ENCODE measurements around the gene UFC1. TPM values are rescaled to one million over a fixed set of nuclear protein-coding genes. Genes with fewer than 3 reads are reported as not detected.

UFC1 gene
- polyA plus RNA-seq, 4 donors: 137 to 193 (median 167) TPM

DNA sequence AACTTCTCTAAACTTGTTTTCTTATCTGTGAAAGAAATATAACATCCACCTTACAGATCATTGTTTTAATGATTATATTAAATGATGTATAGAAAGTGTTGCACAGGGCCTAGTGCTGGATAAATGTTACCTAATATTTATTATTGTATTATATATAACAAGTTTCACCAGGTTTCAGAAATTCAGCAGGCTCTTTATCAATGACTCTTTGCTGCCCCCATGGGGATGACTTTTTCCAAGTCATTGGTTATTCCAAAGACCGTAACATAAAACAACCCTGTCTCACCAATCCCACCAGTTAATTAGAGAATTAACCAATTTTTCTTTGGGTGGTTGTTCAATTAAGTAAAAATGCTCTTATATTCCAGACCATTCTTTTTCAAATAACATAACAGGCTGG, 14.0 kb upstream of the UFC1 start:
- Histone ChIP-seq H3K4me3 (ENCODE audit: low read depth in 1 of 3, low read length in 3 of 3) (no peak overlapping the region), H3K27me3 (ENCODE audit: control insufficient read depth in 3 of 3, insufficient read depth in 3 of 3, low read length in 3 of 3) (no peaks in the 10 kb centered on the region), H3K27ac (ENCODE audit: low read depth in 1 of 3, low read length in 2 of 3) (no peak overlapping the region), H3K9me3 (ENCODE audit: control insufficient read depth in 2 of 2, insufficient read depth in 1 of 2, low read depth in 1 of 2, low read length in 1 of 2) (no peaks in the 10 kb centered on the region), H3K4me1 (ENCODE audit: control insufficient read depth in 3 of 3, insufficient read depth in 2 of 3, low read depth in 1 of 3, low read length in 2 of 3) (no peaks in the 10 kb centered on the region), H3K36me3 (ENCODE audit: control insufficient read depth in 3 of 3, insufficient read depth in 2 of 3, low read depth in 1 of 3, low read length in 3 of 3) (peaks cover 0 to 2% (median 0%) of the 10 kb centered on the region in 3 donors)
- WGBS, 3 donors: 24 to 45% (median 43%) methylated on average over 1 of the region's 1 CpG
- FAIRE-seq (no peak), DNase-seq (peak; percentile 56 to 67)

DNA sequence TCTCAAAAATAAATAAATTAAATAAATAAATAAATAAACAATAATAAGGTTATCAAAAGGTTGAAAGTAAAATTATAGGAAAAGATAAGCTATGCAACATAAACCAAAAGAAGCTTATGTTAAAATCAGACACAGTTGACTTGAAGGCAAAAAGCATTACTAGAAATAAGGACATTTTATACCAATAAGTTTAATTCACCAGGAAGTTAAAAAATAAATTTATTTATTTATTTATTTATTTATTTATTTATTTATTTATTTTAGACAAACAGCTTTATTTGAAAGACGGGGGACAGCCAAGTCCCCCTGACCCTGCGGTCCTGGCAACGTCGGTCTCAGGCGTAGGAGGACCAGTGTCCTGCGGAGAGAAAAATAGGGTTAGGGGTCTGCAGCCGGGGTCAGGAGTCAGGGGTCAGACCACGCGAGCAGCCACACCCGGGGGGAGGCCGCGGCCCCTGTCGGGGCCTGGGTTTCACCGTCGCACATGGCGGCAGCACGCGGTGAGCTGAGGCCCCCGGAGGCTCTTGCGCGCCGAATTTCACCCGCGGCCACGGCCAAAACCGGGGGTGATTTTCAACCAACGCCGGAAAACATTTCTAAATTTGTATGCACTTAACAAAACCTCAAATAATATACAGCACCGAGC, 12.9 kb upstream of the UFC1 start:
- WGBS, 3 donors: 95 to 96% (median 96%) methylated on average over 29 of the region's 29 CpGs
- Histone ChIP-seq H3K27me3 (ENCODE audit: control insufficient read depth in 3 of 3, insufficient read depth in 3 of 3, low read length in 3 of 3) (no peaks in the 10 kb centered on the region), H3K36me3 (ENCODE audit: control insufficient read depth in 3 of 3, insufficient read depth in 2 of 3, low read depth in 1 of 3, low read length in 3 of 3) (no peaks in the 10 kb centered on the region), H3K4me1 (ENCODE audit: control insufficient read depth in 3 of 3, insufficient read depth in 2 of 3, low read depth in 1 of 3, low read length in 2 of 3) (no peaks in the 10 kb centered on the region), H3K27ac (ENCODE audit: low read depth in 1 of 3, low read length in 2 of 3) (no peak overlapping the region), H3K9me3 (ENCODE audit: control insufficient read depth in 2 of 2, insufficient read depth in 1 of 2, low read depth in 1 of 2, low read length in 1 of 2) (no peaks in the 10 kb centered on the region), H3K4me3 (ENCODE audit: low read depth in 1 of 3, low read length in 3 of 3) (no peak overlapping the region)
- DNase-seq: no peak
- FAIRE-seq: no peak

DNA sequence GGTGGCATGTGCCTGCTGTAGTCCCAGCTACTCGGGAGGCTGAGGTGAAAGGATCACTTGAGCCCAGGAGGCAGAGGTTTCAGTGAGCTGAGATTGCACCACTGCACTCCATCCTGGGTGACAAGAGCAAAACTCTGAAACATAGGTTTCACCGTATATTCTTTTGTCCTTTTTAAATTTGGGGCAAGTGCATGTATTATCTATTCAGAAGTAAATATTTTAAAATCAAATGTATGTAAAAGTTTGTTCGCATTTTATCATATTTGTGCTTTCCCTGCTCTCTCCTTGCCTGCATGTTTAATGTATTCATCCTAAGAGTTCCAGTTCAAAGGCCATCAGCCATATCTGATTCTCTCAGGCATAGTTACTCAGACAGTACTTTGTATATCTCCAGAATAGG, 7.9 kb upstream of the UFC1 start:
- H3K9me3 ChIP-seq (ENCODE audit: control insufficient read depth in 2 of 2, insufficient read depth in 1 of 2, low read depth in 1 of 2, low read length in 1 of 2): no peaks in the 10 kb centered on the region
- H3K4me3 ChIP-seq (ENCODE audit: low read depth in 1 of 3, low read length in 3 of 3): no peak overlapping the region
- H3K4me1 ChIP-seq (ENCODE audit: control insufficient read depth in 3 of 3, insufficient read depth in 2 of 3, low read depth in 1 of 3, low read length in 2 of 3): no peaks in the 10 kb centered on the region
- FAIRE-seq (no peak), DNase-seq (no peak)
- WGBS, 3 donors: 58 to 74% (median 73%) methylated on average over 3 of the region's 3 CpGs
- H3K36me3 ChIP-seq (ENCODE audit: control insufficient read depth in 3 of 3, insufficient read depth in 2 of 3, low read depth in 1 of 3, low read length in 3 of 3): no peaks in the 10 kb centered on the region
- no peak overlapping the region for H3K27ac ChIP-seq (ENCODE audit: low read depth in 1 of 3, low read length in 2 of 3)
- H3K27me3 ChIP-seq (ENCODE audit: control insufficient read depth in 3 of 3, insufficient read depth in 3 of 3, low read length in 3 of 3): no peaks in the 10 kb centered on the region

DNA sequence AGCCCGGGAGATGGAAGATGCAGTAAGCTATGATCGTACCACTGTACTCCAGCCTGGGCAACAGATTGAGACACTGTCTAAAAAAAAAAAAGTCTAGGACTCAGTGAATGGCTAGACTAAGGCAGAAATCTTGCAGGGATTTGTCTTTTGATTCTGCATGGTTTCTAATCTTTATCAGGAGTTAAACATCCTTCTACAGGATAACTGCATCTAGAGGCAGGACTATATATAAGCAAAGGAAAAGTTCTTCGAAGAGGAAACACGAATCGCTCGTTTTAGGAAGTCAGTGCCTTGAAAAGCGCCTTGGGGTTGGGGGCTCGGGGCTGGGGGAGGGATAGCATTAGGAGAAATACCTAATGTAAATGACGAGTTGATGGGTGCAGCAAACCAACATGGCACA, 602 bp upstream of the UFC1 start:
- DNase-seq (no peak), FAIRE-seq (no peak)
- peak overlapping the region; percentile 33 to 64 (median 57) for H3K4me3 ChIP-seq (ENCODE audit: low read depth in 1 of 3, low read length in 3 of 3)
- H3K27me3 ChIP-seq (ENCODE audit: control insufficient read depth in 3 of 3, insufficient read depth in 3 of 3, low read length in 3 of 3): no peaks in the 10 kb centered on the region
- peak overlapping the region in 2 of 3 donors; percentile 84 to 95 for H3K27ac ChIP-seq (ENCODE audit: low read depth in 1 of 3, low read length in 2 of 3)
- H3K4me1 ChIP-seq (ENCODE audit: control insufficient read depth in 3 of 3, insufficient read depth in 2 of 3, low read depth in 1 of 3, low read length in 2 of 3): peaks cover 0 to 4% (median 2%) of the 10 kb centered on the region in 3 donors
- H3K36me3 ChIP-seq (ENCODE audit: control insufficient read depth in 3 of 3, insufficient read depth in 2 of 3, low read depth in 1 of 3, low read length in 3 of 3): peaks cover 0 to 9% (median 0%) of the 10 kb centered on the region in 3 donors
- H3K9me3 ChIP-seq (ENCODE audit: control insufficient read depth in 2 of 2, insufficient read depth in 1 of 2, low read depth in 1 of 2, low read length in 1 of 2): no peaks in the 10 kb centered on the region
- 21 to 24% (median 21%) methylated on average over 9 of the region's 9 CpGs for WGBS, 3 donors

DNA sequence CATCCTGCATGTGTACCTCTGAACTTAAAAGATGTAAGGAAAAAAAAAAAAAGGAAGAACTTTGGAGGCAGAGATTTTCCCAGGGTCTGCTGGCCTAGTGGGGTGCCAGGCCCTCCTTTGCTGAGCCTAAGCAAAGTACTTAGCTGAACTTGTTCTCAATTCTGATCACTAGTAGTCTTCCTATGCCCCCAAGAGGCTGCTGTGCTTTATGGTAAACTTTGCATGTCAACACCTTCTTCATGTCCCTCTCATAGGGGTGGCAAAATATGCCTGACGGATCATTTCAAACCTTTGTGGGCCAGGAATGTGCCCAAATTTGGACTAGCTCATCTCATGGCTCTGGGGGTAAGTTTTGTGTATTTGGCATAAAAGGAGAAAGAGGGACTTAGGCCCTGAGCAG, 4.1 kb downstream of the UFC1 start:
- FAIRE-seq (no peak), DNase-seq (no peak)
- no peaks in the 10 kb centered on the region for H3K9me3 ChIP-seq (ENCODE audit: control insufficient read depth in 2 of 2, insufficient read depth in 1 of 2, low read depth in 1 of 2, low read length in 1 of 2)
- no peak overlapping the region for H3K4me3 ChIP-seq (ENCODE audit: low read depth in 1 of 3, low read length in 3 of 3)
- no peaks in the 10 kb centered on the region for H3K27me3 ChIP-seq (ENCODE audit: control insufficient read depth in 3 of 3, insufficient read depth in 3 of 3, low read length in 3 of 3)
- WGBS, 3 donors: 94 to 100% (median 96%) methylated on average over 1 of the region's 1 CpG
- H3K4me1 ChIP-seq (ENCODE audit: control insufficient read depth in 3 of 3, insufficient read depth in 2 of 3, low read depth in 1 of 3, low read length in 2 of 3): peaks cover 0 to 31% (median 2%) of the 10 kb centered on the region in 3 donors
- peaks cover 0 to 43% (median 0%) of the 10 kb centered on the region in 3 donors for H3K36me3 ChIP-seq (ENCODE audit: control insufficient read depth in 3 of 3, insufficient read depth in 2 of 3, low read depth in 1 of 3, low read length in 3 of 3)
- H3K27ac ChIP-seq (ENCODE audit: low read depth in 1 of 3, low read length in 2 of 3): no peak overlapping the region

DNA sequence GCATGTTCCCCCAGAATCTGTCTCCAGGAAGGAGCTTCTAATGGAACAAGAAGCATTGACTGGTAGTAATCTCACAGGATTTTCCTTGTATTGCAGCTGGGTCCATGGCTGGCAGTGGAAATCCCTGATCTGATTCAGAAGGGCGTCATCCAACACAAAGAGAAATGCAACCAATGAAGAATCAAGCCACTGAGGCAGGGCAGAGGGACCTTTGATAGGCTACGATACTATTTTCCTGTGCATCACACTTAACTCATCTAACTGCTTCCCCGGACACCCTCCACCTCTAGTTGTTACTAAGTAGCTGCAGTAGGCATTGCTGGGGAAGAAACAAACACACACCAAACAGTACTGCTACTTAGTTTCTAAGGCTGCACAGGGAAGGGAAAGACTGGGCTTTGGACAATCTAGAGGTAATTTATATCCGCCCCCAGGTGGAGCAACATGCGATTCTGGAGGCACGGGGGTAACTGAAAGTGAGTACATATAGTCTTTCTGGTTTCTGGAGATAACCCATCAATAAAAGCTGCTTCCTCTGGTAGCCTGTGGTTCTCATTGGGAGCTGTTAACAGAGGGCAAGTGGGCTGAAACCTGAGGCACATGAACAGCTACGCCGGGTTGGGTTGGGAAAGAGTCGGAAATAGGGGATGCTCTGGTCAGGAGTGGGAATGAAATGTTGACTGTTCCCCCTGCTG, 4.7 kb downstream of the UFC1 start:
- 54 to 65% (median 59%) methylated on average over 9 of the region's 9 CpGs for WGBS, 3 donors

DNA sequence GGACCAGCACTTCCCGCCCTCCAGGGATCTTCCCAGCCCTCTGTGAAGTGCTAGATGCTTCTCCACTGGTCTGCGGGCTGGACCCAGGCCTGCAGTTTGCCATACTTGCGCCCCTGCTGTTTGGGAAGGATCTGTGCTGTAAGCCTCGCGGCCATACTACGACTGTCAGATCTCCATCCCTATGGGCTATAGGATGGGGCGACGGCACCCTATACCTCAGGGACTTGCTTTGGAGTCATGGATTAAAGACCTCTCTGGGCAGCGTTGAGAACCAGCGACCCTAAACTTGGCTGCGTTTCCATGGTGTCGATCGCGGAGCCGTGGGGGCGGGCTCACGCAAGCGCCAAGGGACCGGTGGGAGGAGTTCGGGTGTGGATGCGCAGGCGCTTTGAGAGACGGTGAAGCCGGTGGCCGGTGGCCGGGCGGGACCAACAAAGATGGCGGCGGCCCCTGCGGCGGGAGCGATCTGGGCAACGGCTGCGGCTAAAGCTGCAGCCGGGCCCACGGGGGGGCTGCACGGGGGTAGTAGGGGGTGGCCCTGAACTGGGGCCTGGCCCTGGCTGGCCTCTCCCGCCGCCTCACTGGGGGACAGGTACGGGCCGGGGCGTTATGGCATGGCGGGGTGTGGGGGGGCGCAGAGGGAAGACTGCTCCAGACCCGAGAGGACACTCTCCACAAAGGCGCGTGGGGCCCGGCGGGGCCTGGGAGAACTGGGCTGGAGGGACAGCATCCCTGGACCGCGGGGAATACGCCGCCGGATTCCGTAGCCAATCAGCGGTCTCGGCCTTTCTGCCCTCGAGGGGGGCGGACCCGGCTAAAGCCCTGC, 5.5 kb downstream of the UFC1 start, which contains the start of gene USP21:
Gene USP21, plus strand, starts transcription at position 414 of the 826 bp plus-strand sequence. CDS start 1,141 bp downstream, outside the sequence.
- Histone ChIP-seq H3K27ac (ENCODE audit: low read depth in 1 of 3, low read length in 2 of 3) (peak within 1 kb of the TSS; percentile 38 to 92 (median 77)), H3K4me3 (ENCODE audit: low read depth in 1 of 3, low read length in 3 of 3) (peak within 1 kb of the TSS; percentile 79 to 92 (median 92)), H3K9me3 (ENCODE audit: control insufficient read depth in 2 of 2, insufficient read depth in 1 of 2, low read depth in 1 of 2, low read length in 1 of 2) (no peaks in the 10 kb centered on the region), H3K4me1 (ENCODE audit: control insufficient read depth in 3 of 3, insufficient read depth in 2 of 3, low read depth in 1 of 3, low read length in 2 of 3) (peaks cover 0 to 31% (median 2%) of the 10 kb centered on the region in 3 donors), H3K27me3 (ENCODE audit: control insufficient read depth in 3 of 3, insufficient read depth in 3 of 3, low read length in 3 of 3) (no peaks in the 10 kb centered on the region), H3K36me3 (ENCODE audit: control insufficient read depth in 3 of 3, insufficient read depth in 2 of 3, low read depth in 1 of 3, low read length in 3 of 3) (peaks cover 0 to 48% (median 0%) of the 10 kb centered on the region in 3 donors)
- DNase-seq (peak; percentile 92 to 96), FAIRE-seq (no peak)
- WGBS, 3 donors: 1 to 3% (median 2%) methylated on average over 55 to 60 of the region's 60 CpGs

More for the DNA sequence above, 4.7 kb downstream of the UFC1 start:
- peak overlapping the region in 2 of 3 donors; percentile 79 to 92 for H3K4me3 ChIP-seq (ENCODE audit: low read depth in 1 of 3, low read length in 3 of 3)
- H3K9me3 ChIP-seq (ENCODE audit: control insufficient read depth in 2 of 2, insufficient read depth in 1 of 2, low read depth in 1 of 2, low read length in 1 of 2): no peaks in the 10 kb centered on the region
- no peak for FAIRE-seq
- H3K36me3 ChIP-seq (ENCODE audit: control insufficient read depth in 3 of 3, insufficient read depth in 2 of 3, low read depth in 1 of 3, low read length in 3 of 3): peaks cover 0 to 43% (median 0%) of the 10 kb centered on the region in 3 donors
- no peaks in the 10 kb centered on the region for H3K27me3 ChIP-seq (ENCODE audit: control insufficient read depth in 3 of 3, insufficient read depth in 3 of 3, low read length in 3 of 3)
- peaks cover 0 to 31% (median 2%) of the 10 kb centered on the region in 3 donors for H3K4me1 ChIP-seq (ENCODE audit: control insufficient read depth in 3 of 3, insufficient read depth in 2 of 3, low read depth in 1 of 3, low read length in 2 of 3)
- H3K27ac ChIP-seq (ENCODE audit: low read depth in 1 of 3, low read length in 2 of 3): peak overlapping the region in 2 of 3 donors; percentile 77 to 92
- DNase-seq: peak in 1 of 2 donors; percentile 17

DNA sequence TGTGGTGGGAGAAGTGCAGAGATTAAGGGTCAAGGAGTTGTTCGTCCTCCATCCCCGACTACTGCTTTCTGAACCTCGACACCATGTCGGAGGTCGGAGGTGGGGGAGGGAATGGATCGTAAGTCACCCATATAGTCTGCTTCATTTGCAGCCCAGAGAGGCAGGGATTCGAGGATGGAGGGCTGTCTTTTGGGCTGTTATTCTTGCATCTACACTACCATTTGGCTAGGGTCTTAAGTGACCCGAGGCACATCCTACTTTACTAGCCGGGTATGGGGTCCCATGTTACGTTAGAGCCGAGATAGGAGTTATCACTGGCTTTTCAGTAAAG, 6.1 kb downstream of the UFC1 start:
- Histone ChIP-seq H3K4me1 (ENCODE audit: control insufficient read depth in 3 of 3, insufficient read depth in 2 of 3, low read depth in 1 of 3, low read length in 2 of 3) (peaks cover 0 to 29% (median 2%) of the 10 kb centered on the region in 3 donors), H3K27ac (ENCODE audit: low read depth in 1 of 3, low read length in 2 of 3) (peak overlapping the region in 1 of 3 donors; percentile 38), H3K36me3 (ENCODE audit: control insufficient read depth in 3 of 3, insufficient read depth in 2 of 3, low read depth in 1 of 3, low read length in 3 of 3) (peaks cover 0 to 52% (median 0%) of the 10 kb centered on the region in 3 donors), H3K27me3 (ENCODE audit: control insufficient read depth in 3 of 3, insufficient read depth in 3 of 3, low read length in 3 of 3) (no peaks in the 10 kb centered on the region), H3K4me3 (ENCODE audit: low read depth in 1 of 3, low read length in 3 of 3) (peak overlapping the region; percentile 79 to 92 (median 92)), H3K9me3 (ENCODE audit: control insufficient read depth in 2 of 2, insufficient read depth in 1 of 2, low read depth in 1 of 2, low read length in 1 of 2) (no peaks in the 10 kb centered on the region)
- WGBS, 3 donors: 3 to 9% (median 8%) methylated on average over 11 of the region's 11 CpGs
- FAIRE-seq (no peak), DNase-seq (no peak)

Measured in small intestine (tissue), 7 donors.